D341Med (cell line): ENCODE results near the gene NAPEPLD.
"Not testable (repeated sequence)": the region's sequence is repeated elsewhere in the genome, so short reads cannot be mapped to it uniquely, and the experiment has no call there.

Experiments used
- DNase-seq: peaks from one replicate; pipeline ENCODE4 v3.0.0; 2012; ENCODE audit warnings: low spot score

The NAPEPLD gene

DNA sequence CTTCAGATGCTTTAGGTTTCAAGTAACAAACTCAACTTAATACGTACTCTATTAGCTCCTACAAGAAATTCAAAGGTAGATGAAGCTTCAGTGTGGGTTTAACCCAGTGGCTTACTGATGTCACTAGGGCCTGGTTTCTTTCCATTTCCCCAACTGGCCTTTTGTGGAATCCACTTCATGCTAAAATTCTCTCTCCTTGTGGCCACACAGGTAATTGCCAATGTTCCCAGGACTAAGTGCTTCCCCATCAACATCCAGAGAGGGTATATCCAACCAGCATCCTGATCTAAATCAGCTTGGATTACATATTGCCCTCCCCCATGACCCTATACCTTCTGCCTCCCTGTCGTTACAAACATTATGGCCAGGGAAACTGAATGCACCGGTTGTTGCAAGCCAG is 85.0 kb downstream of the NAPEPLD start:
- no peak for DNase-seq

GRCh38 chr7:103059471-103059870 is 89.4 kb downstream of the NAPEPLD start:
- no peak for DNase-seq

GRCh38 chr7:103058122-103058521 is 90.8 kb downstream of the NAPEPLD start:
- DNase-seq = no peak

- not testable (repeated sequence) for DNase-seq
These were observed 92.9 kb downstream of the NAPEPLD start for GRCh38 chr7:103056006-103056405.

DNA sequence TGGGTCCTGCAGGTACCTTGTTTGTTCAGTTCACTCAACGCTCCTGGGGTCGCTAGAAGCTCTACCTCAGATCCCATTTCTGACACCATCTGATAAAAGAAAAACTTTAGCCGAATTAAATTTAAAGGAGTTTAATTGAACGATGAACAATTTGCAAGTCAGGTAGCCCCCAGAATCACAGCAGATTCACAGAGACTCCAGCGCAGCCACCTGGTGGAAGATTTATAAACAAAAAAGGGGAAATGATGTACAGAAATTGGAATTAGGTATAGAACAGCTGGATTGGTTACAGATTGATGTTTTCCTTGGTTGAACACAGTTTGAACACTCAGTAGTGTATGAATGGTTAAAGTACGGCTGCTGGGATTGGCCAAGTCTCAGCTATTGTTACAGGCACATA is 97.4 kb downstream of the NAPEPLD start:
- no peak for DNase-seq
